GM12875 (cell line): Measurements from ENCODE around the gene TMEM117.

Source experiments
- H3K4me3 ChIP-seq: one replicate; pipeline ENCODE4 v1.5.1; 2011; ENCODE audit warnings: low read depth, low read length, control low read depth
- TF ChIP-seq, protein P1 (sequence below): IDR thresholded peaks from 2 replicates; pipeline ENCODE4 v1.5.1; 2011; ENCODE audit warnings: low read depth, mild to moderate bottlenecking, control low read depth, inconsistent platforms, low read length, moderate library complexity, borderline replicate concordance; ENCODE audit not compliant: insufficient read depth

The TMEM117 gene

DNA sequence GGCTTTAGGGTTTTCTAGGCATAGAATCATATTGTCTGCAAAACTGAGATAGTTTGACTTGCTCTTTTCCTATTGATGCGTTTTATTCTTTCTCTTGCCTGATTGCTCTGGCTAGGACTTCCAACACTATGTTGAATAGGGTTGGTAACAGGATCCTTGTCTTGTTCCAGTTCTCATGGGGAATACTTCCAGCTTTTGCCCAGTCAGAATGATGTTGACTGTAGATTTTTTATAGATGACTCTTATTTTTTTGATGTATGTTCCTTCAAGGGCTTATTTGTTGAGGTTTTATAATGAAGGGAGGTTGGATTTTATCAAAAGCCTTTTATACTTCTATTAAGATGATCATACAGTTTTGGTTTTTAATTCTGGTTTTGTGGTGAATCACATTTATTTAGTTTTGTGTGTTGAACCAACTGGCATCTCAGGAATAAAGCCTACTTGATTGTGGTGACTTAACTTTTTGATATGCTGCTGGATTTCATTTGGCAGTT, 478.2 kb downstream of the TMEM117 start:
- no peak overlapping the region for H3K4me3 ChIP-seq
- TF ChIP-seq, protein P1, sequence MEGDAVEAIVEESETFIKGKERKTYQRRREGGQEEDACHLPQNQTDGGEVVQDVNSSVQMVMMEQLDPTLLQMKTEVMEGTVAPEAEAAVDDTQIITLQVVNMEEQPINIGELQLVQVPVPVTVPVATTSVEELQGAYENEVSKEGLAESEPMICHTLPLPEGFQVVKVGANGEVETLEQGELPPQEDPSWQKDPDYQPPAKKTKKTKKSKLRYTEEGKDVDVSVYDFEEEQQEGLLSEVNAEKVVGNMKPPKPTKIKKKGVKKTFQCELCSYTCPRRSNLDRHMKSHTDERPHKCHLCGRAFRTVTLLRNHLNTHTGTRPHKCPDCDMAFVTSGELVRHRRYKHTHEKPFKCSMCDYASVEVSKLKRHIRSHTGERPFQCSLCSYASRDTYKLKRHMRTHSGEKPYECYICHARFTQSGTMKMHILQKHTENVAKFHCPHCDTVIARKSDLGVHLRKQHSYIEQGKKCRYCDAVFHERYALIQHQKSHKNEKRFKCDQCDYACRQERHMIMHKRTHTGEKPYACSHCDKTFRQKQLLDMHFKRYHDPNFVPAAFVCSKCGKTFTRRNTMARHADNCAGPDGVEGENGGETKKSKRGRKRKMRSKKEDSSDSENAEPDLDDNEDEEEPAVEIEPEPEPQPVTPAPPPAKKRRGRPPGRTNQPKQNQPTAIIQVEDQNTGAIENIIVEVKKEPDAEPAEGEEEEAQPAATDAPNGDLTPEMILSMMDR = no peak

DNA sequence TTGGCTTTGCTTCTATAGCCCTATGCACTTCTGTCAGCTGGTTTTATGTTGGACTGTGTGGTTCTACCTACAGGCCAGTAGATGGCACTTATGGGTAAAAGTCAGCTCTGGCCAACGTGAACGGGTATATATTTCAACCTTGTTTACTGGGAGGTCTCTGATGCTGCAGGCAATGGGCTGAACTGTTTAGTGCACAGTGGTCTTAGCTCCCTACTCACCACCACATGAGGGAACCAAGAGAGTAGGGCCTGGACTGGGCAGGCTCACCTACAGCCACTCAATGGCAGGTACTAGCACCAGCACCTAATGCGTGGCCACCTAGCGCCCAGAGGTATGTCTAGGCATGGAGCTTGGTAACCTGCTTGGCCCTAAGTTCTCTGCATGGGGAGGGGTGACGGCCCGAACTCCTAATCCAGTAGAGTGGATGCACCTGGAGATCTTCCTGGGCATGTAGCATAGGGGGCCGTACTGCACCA, 481.8 kb downstream of the TMEM117 start:
- H3K4me3 ChIP-seq = no peak overlapping the region
- TF ChIP-seq, protein P1 = peak; percentile 54; the same call in 1 of the 2 replicates

DNA sequence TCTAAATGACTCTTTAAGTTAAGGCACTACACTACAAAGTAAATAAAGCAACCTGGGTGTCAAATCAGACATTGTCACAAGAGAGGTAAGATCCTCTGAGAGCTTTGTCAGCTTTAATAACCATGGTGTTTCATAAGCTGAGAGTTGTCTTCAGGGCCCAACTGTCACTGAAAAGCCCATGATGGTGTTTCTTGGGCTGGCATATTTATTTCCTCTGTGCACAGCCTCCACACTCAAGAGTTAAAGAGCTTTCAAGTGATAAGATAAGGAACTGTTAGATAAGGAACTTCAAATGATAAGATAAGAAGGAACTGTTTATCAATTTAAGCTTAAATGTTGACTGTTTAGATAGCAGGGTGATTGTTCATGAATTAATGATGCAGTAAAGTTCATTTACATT, 495.4 kb downstream of the TMEM117 start:
- TF ChIP-seq, protein P1 = no peak

DNA sequence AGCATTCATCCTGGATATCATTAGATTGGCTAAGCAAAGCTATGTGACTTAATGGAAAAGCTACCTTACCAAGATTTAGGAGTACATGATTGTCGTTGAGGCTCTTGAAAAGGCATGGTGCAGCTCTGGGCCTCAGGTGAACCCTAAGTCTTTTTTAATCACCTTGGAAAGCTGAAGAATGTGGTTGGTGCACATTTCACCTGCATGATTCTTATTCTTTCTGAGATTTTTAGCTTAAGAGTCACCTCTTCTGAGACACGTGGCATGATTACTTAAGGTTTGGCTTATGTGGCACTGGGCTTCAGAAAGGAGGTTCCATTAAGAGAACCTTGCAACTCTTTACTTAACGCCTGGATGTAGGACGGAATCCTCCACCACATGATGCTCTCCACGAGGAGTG, 498.5 kb downstream of the TMEM117 start:
- TF ChIP-seq, protein P1 = no peak
- H3K4me3 ChIP-seq = no peak overlapping the region

More for the DNA sequence above, 495.4 kb downstream of the TMEM117 start:
- H3K4me3 ChIP-seq = no peak overlapping the region

DNA sequence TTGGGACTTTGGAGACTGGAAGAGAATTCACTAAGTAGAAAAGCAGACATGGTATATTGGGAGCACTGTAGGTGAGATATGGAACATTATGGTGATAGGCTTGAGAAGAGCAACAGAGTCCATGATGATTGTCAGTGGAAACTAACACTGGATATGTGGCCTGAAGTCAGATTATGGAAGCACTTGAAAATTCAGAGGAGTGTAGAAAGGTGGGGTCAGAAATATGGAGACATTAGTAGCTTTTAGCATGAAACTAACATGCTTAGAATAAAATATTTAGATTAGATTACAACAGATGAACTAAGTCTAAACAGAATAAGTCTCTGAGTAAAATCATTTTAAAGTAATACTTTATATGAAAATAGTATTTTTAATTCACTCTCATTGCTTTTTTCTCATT, 499.1 kb downstream of the TMEM117 start:
- H3K4me3 ChIP-seq = no peak overlapping the region
- TF ChIP-seq, protein P1 = no peak

DNA sequence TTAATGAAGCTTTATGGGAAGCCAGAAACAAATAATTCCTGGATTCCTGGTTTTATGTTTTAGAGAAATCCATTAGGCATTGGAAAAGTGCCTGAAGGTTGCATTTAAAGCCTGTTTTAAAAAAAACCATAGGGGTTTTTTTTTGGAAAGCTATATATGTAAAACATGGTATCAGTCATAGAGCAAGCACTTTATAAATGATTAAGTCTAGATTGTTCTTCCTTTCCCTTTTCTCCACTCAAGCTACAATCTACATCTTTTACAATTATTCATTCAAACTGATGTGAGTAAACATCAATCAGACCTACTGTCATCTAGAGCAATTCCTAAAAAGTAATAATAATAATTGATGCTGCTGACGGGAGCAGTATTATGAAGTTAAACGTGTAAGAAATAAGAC, 500.7 kb downstream of the TMEM117 start:
- TF ChIP-seq, protein P1 = no peak
- H3K4me3 ChIP-seq = no peak overlapping the region

DNA sequence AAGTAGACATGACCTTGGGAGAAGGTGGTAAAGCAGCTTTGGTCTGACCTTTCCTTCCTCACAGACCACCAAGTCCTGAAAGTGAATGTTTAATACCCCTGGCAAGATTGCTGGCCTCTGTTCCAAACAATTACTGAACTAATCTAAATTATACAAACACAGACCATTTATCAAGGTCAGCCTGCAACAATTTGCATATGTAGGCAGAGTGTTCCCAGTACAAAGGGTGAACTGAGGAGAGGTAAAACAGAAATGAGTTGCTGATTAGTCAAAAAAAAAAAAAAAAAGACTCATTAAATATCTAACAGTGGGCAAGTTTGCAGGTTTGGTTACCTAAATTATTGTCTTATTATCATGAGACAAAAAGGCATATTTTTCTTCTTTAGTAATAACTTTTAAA, 506.5 kb downstream of the TMEM117 start:
- no peak overlapping the region for H3K4me3 ChIP-seq
- TF ChIP-seq, protein P1 = no peak
